H9 (cell line): Measurements from ENCODE around the gene CABCOCO1. TPM values are rescaled to one million over a fixed set of nuclear protein-coding genes. Genes with fewer than 3 reads are reported as not detected.
"Not testable (repeated sequence)": the region's sequence is repeated elsewhere in the genome, so short reads cannot be mapped to it uniquely, and the experiment has no call there.

ENCODE experiments used
- DNase-seq: peaks from one replicate; pipeline ENCODE4 v3.0.0-alpha.2; 2017
- H2AFZ ChIP-seq: one replicate; pipeline ENCODE4 v1.6.1; 2013; ENCODE audit warnings: mild to moderate bottlenecking, low read length, control low read depth, moderate library complexity
- H2AK5ac ChIP-seq: 2 replicates; pipeline ENCODE4 v1.6.1; 2013; ENCODE audit warnings: low read length, control low read depth, mixed read lengths; ENCODE audit not compliant: insufficient read length
- H2BK120ac ChIP-seq: one replicate; pipeline ENCODE4 v1.6.1; 2013; ENCODE audit warnings: low read depth, mild to moderate bottlenecking, low read length, control low read depth, inconsistent platforms; ENCODE audit not compliant: poor library complexity, severe bottlenecking
- H2BK12ac ChIP-seq: 2 replicates; pipeline ENCODE4 v1.6.1; 2013; ENCODE audit warnings: low read length, control low read depth, mixed read lengths, low read depth; ENCODE audit not compliant: insufficient read length
- H2BK15ac ChIP-seq: 2 replicates; pipeline ENCODE4 v1.6.1; 2013; ENCODE audit warnings: low read depth, low read length, control low read depth
- H2BK20ac ChIP-seq: one replicate; pipeline ENCODE4 v1.6.1; 2013; ENCODE audit warnings: low read depth, mild to moderate bottlenecking, low read length, control low read depth, inconsistent platforms; ENCODE audit not compliant: poor library complexity, severe bottlenecking
- H2BK5ac ChIP-seq: 2 replicates; pipeline ENCODE4 v1.6.1; 2013; ENCODE audit warnings: low read length, control low read depth, mixed read lengths; ENCODE audit not compliant: insufficient read length
- H3K14ac ChIP-seq: 2 replicates; pipeline ENCODE4 v1.6.1; 2013; ENCODE audit warnings: low read length, control low read depth; ENCODE audit not compliant: insufficient read depth
- H3K18ac ChIP-seq: 2 replicates; pipeline ENCODE4 v1.6.1; 2013; ENCODE audit warnings: low read depth, mild to moderate bottlenecking, mixed read lengths, low read length, control low read depth; ENCODE audit not compliant: insufficient read length
- H3K23ac ChIP-seq: 2 replicates; pipeline ENCODE4 v1.6.1; 2013; ENCODE audit warnings: low read length, control low read depth, mixed read lengths, low read depth; ENCODE audit not compliant: insufficient read length
- H3K23me2 ChIP-seq: 2 replicates; pipeline ENCODE4 v1.6.1; 2013; ENCODE audit warnings: low read depth, mild to moderate bottlenecking, mixed read lengths, low read length, control low read depth; ENCODE audit not compliant: insufficient read length, poor library complexity, severe bottlenecking
- H3K27ac ChIP-seq: 2 replicates; pipeline ENCODE4 v1.5.1; 2013; ENCODE audit warnings: low read length, control low read depth, mixed read lengths, low read depth; ENCODE audit not compliant: insufficient read length
- H3K27me3 ChIP-seq: 2 replicates; pipeline ENCODE4 v1.6.1; 2013; ENCODE audit warnings: low read length, control low read depth, inconsistent platforms; ENCODE audit not compliant: insufficient read depth
- H3K4ac ChIP-seq: 2 replicates; pipeline ENCODE4 v1.6.1; 2013; ENCODE audit warnings: low read depth, mild to moderate bottlenecking, control low read depth, inconsistent platforms, low read length, moderate library complexity
- H3K4me1 ChIP-seq: 2 replicates; pipeline ENCODE4 v1.6.1; 2013; ENCODE audit warnings: low read length, control low read depth, inconsistent platforms; ENCODE audit not compliant: insufficient read depth
- H3K4me2 ChIP-seq: 2 replicates; pipeline ENCODE4 v1.6.1; 2013; ENCODE audit warnings: low read length, control low read depth, mixed read lengths; ENCODE audit not compliant: insufficient read length, insufficient read depth
- H3K56ac ChIP-seq: 2 replicates; pipeline ENCODE4 v1.6.1; 2013; ENCODE audit warnings: low read depth, mild to moderate bottlenecking, mixed read lengths, low read length, control low read depth; ENCODE audit not compliant: insufficient read length
- H3K79me1 ChIP-seq: 2 replicates; pipeline ENCODE4 v1.6.1; 2013; ENCODE audit warnings: low read depth, mild to moderate bottlenecking, moderate library complexity, low read length, control low read depth, inconsistent platforms; ENCODE audit not compliant: insufficient read depth, poor library complexity, severe bottlenecking
- H3K79me2 ChIP-seq: 2 replicates; pipeline ENCODE4 v1.6.1; 2013; ENCODE audit warnings: low read length, control low read depth, inconsistent platforms; ENCODE audit not compliant: insufficient read depth
- H3K9ac ChIP-seq: 2 replicates; pipeline ENCODE4 v1.6.1; 2013; ENCODE audit warnings: low read length, control low read depth, mixed read lengths; ENCODE audit not compliant: insufficient read length; ENCODE audit errors: extremely low read depth
- H3K9me3 ChIP-seq: one replicate; pipeline ENCODE4 v1.6.1; 2013; ENCODE audit warnings: low read depth, low read length, inconsistent platforms; ENCODE audit not compliant: control insufficient read depth
- H3T11ph ChIP-seq: one replicate; pipeline ENCODE4 v1.6.1; 2013; ENCODE audit warnings: mild to moderate bottlenecking, low read length, control low read depth, inconsistent platforms
- H4K20me1 ChIP-seq: one replicate; pipeline ENCODE4 v1.6.1; 2013; ENCODE audit not compliant: control insufficient read depth, insufficient read length, insufficient read depth
- H4K5ac ChIP-seq: 2 replicates; pipeline ENCODE4 v1.6.1; 2013; ENCODE audit warnings: low read depth, mild to moderate bottlenecking, mixed read lengths, low read length, control low read depth; ENCODE audit not compliant: insufficient read length
- H4K8ac ChIP-seq: replicated peaks from 2 replicates; pipeline ENCODE4 v1.6.1; 2013; ENCODE audit warnings: low read length, control low read depth, mixed read lengths, low read depth; ENCODE audit not compliant: insufficient read length
- H4K91ac ChIP-seq: 2 replicates; pipeline ENCODE4 v1.6.1; 2013; ENCODE audit warnings: low read depth, mild to moderate bottlenecking, moderate library complexity, mixed read lengths, low read length, control low read depth; ENCODE audit not compliant: insufficient read length
- H3K27ac Mint-ChIP-seq, 3 experiments: 2 replicates in 2 of 3; 3 replicates in 1 of 3; pipeline ENCODE4 v1.8.0; 2020 to 2021; ENCODE audit warnings: mixed read lengths in 3 of 3, mild to moderate bottlenecking in 1 of 3, moderate library complexity in 1 of 3
- H3K27me3 Mint-ChIP-seq: 2 replicates; pipeline ENCODE4 v1.8.0; 2021; ENCODE audit warnings: low read depth, mild to moderate bottlenecking, moderate library complexity, mixed read lengths
- H3K36me3 Mint-ChIP-seq, 3 experiments: 2 replicates in 2 of 3; 3 replicates in 1 of 3; pipeline ENCODE4 v1.8.0; 2020 to 2021; ENCODE audit warnings: low read depth in 3 of 3, mixed read lengths in 3 of 3; ENCODE audit not compliant: insufficient read depth in 1 of 3
- H3K4me1 Mint-ChIP-seq, 2 experiments: 2 replicates each; pipeline ENCODE4 v1.8.0; 2020; ENCODE audit warnings: mixed read lengths in 2 of 2
- H3K4me3 Mint-ChIP-seq, 2 experiments: 2 replicates in 1 of 2; 3 replicates in 1 of 2; pipeline ENCODE4 v1.8.0; 2020 to 2021; ENCODE audit warnings: mild to moderate bottlenecking in 2 of 2, mixed read lengths in 2 of 2, moderate library complexity in 1 of 2
- H3K9me3 Mint-ChIP-seq, 2 experiments: 2 replicates in 1 of 2; 3 replicates in 1 of 2; pipeline ENCODE4 v1.8.0; 2020; ENCODE audit warnings: mild to moderate bottlenecking in 2 of 2, mixed read lengths in 2 of 2, moderate library complexity in 1 of 2
- CTCF ChIP-seq: fragments of 200-600 bp; sonication (generic); conservative IDR thresholded peaks from 3 replicates; pipeline ENCODE4 v1.8.0; 2021; ENCODE audit warnings: antibody characterized with exemption, mild to moderate bottlenecking
- WGBS: extraction: QIAGEN DNeasy Blood & Tissue Kit; methylation state at CpG from one replicate; pipeline ENCODE4 v1.1.7; 2013; ENCODE audit warnings: missing lambda C conversion rate, low lambda C conversion rate, mixed read lengths; ENCODE audit not compliant: insufficient read length; ENCODE audit errors: extremely low coverage; 5-methylcytosine and 5-hydroxymethylcytosine counted together
- total RNA-seq: library from RNA; stranded (reverse); gene quantifications from 2 replicates; pipeline ENCODE4 v1.2.1, GENCODE V29; 2021

The CABCOCO1 gene
- total RNA-seq, 1 experiment from 2014 or later, result not detected

GRCh38 chr10:61688551-61689308 lies 26.0 kb downstream of the CABCOCO1 start:
- Mint-ChIP-seq H3K27me3 (no peaks in the 10 kb centered on the region), H3K4me1 (no peaks in the 10 kb centered on the region), H3K27ac (no peak overlapping the region; a peak in 1 of 7 replicates), H3K36me3 (peaks cover 0 to 4% (median 0%) of the 10 kb centered on the region in 3 experiments; a peak in 2 of 7 replicates), H3K9me3 (peaks cover 0 to 2% of the 10 kb centered on the region in 2 experiments; a peak in 2 of 5 replicates), H3K4me3 (no peak overlapping the region)
- Histone ChIP-seq H3K79me1 (no peaks in the 10 kb centered on the region), H3K23ac (no peak overlapping the region), H2AK5ac (no peak overlapping the region), H3K56ac (no peak overlapping the region), H3K18ac (no peak overlapping the region), H3K4me1 (no peaks in the 10 kb centered on the region), H3T11ph (no peak overlapping the region), H4K20me1 (no peaks in the 10 kb centered on the region), H3K79me2 (no peaks in the 10 kb centered on the region), H2BK5ac (no peak overlapping the region), H2BK120ac (no peak overlapping the region), H2BK20ac (no peak overlapping the region), H2BK12ac (no peak overlapping the region), H4K5ac (no peak overlapping the region), H3K9me3 (no peaks in the 10 kb centered on the region), H2BK15ac (no peak overlapping the region), H3K4me2 (no peak overlapping the region), H4K91ac (no peak overlapping the region), H3K4ac (no peak overlapping the region), H3K9ac (no peak overlapping the region), H3K23me2 (no peaks in the 10 kb centered on the region), H4K8ac (no peak overlapping the region), H2AFZ (no peak overlapping the region), H3K27ac (no peak overlapping the region), H3K14ac (no peak overlapping the region), H3K27me3 (no peaks in the 10 kb centered on the region)
- no peak for DNase-seq
- no peak for TF ChIP-seq CTCF
- no CpG with 5 or more reads among the region's 11 CpGs for WGBS

DNA sequence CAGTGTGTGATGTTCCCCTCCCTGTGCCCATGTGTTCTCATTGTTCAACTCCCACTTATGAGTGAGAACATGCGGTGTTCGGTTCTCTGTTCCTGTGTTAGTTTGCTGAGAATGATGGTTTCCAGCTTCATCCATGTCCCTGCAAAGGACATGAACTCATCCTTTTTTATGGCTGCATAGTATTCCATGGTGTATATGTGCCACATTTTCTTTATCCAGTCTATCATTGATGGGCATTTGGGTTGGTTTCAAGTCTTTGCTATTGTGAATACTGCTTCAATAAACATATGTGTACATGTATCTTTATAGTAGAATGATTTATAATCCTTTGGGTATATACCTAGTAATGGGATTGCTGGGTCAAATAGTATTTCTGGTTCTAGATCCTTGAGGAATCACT lies 28.9 kb downstream of the CABCOCO1 start:
- H2AK5ac ChIP-seq, H3K27ac Mint-ChIP-seq, H2BK15ac ChIP-seq, H3K27ac ChIP-seq, H3K23me2 ChIP-seq, H3K9me3 Mint-ChIP-seq, H4K91ac ChIP-seq, H2BK20ac ChIP-seq, H3K18ac ChIP-seq, H3K14ac ChIP-seq, H3K4ac ChIP-seq, H2BK12ac ChIP-seq, H3K4me2 ChIP-seq, DNase-seq, H3K27me3 Mint-ChIP-seq, H3K79me1 ChIP-seq, H4K20me1 ChIP-seq, H3K4me3 Mint-ChIP-seq, H3K27me3 ChIP-seq, H2BK5ac ChIP-seq, H2AFZ ChIP-seq, H3K56ac ChIP-seq, H3K36me3 Mint-ChIP-seq, H2BK120ac ChIP-seq, H3K4me1 Mint-ChIP-seq, H4K8ac ChIP-seq, H3K4me1 ChIP-seq, H4K5ac ChIP-seq, H3T11ph ChIP-seq, H3K9ac ChIP-seq, H3K79me2 ChIP-seq, H3K9me3 ChIP-seq, H3K23ac ChIP-seq: not testable (repeated sequence)
- WGBS, result no CpG with 5 or more reads among the region's 2 CpGs
